ENCODE data around the gene TLK2.

Gene TLK2

GRCh38 chr17:62562656-62563055 is 84.0 kb downstream of the TLK2 start:
- no peaks in the 10 kb centered on the region for H4K20me1 ChIP-seq (ENCODE audit: insufficient read depth, low read length)
- H3K36me3 ChIP-seq (replicated peaks; ENCODE audit: low read depth, low read length): peaks cover 44% of the 10 kb centered on the region
- H3K4me1 ChIP-seq (ENCODE audit: low read length): peaks cover 20% of the 10 kb centered on the region
- TF ChIP-seq CTCF (IDR thresholded peaks at IDR 0.05; ENCODE audit: low read depth, low read length) (no peak), EZH2phosphoT487 (IDR thresholded peaks at IDR 0.05; ENCODE audit: low read depth) (no peak)
- H3K4me3 ChIP-seq (ENCODE audit: low read length): no peak overlapping the region
- no peaks in the 10 kb centered on the region for H3K79me2 ChIP-seq (ENCODE audit: low read length)
- no peaks in the 10 kb centered on the region for H3K27me3 ChIP-seq (ENCODE audit: low read depth, low read length)
- no peak overlapping the region for H3K4me2 ChIP-seq (ENCODE audit: low read length)
- H2AFZ ChIP-seq (ENCODE audit: low read depth, low read length): no peak overlapping the region
- H3K9ac ChIP-seq (ENCODE audit: low read length): no peak overlapping the region
- H3K9me3 ChIP-seq (ENCODE audit: insufficient read depth, low read length): no peaks in the 10 kb centered on the region
- no peak overlapping the region for H3K27ac ChIP-seq (ENCODE audit: low read length)

GRCh38 chr17:62565817-62566216 is 87.2 kb downstream of the TLK2 start:
- Histone ChIP-seq H3K27me3 (ENCODE audit: low read depth, low read length) (no peaks in the 10 kb centered on the region), H3K9me3 (ENCODE audit: insufficient read depth, low read length) (no peaks in the 10 kb centered on the region), H3K4me3 (ENCODE audit: low read length) (no peak overlapping the region), H4K20me1 (ENCODE audit: insufficient read depth, low read length) (no peaks in the 10 kb centered on the region), H3K9ac (ENCODE audit: low read length) (no peak overlapping the region), H2AFZ (ENCODE audit: low read depth, low read length) (no peak overlapping the region), H3K36me3 (replicated peaks; ENCODE audit: low read depth, low read length) (peaks cover 44% of the 10 kb centered on the region), H3K27ac (ENCODE audit: low read length) (no peak overlapping the region; the same call in 1 of the 2 replicates), H3K79me2 (ENCODE audit: low read length) (no peaks in the 10 kb centered on the region), H3K4me1 (ENCODE audit: low read length) (peaks cover 20% of the 10 kb centered on the region), H3K4me2 (ENCODE audit: low read length) (no peak overlapping the region)
- TF ChIP-seq EZH2phosphoT487 (IDR thresholded peaks at IDR 0.05; ENCODE audit: low read depth): no peak
- TF ChIP-seq CTCF (IDR thresholded peaks at IDR 0.05; ENCODE audit: low read depth, low read length): no peak

GRCh38 chr17:62566996-62567578 is 88.5 kb downstream of the TLK2 start:
- Histone ChIP-seq H3K4me2 (ENCODE audit: low read length) (no peak overlapping the region), H3K9me3 (ENCODE audit: insufficient read depth, low read length) (no peaks in the 10 kb centered on the region), H3K4me1 (ENCODE audit: low read length) (peaks cover 20% of the 10 kb centered on the region), H4K20me1 (ENCODE audit: insufficient read depth, low read length) (no peaks in the 10 kb centered on the region), H3K79me2 (ENCODE audit: low read length) (no peaks in the 10 kb centered on the region), H3K4me3 (ENCODE audit: low read length) (no peak overlapping the region), H2AFZ (ENCODE audit: low read depth, low read length) (no peak overlapping the region), H3K27me3 (ENCODE audit: low read depth, low read length) (no peaks in the 10 kb centered on the region), H3K36me3 (replicated peaks; ENCODE audit: low read depth, low read length) (peaks cover 39% of the 10 kb centered on the region), H3K27ac (ENCODE audit: low read length) (peak overlapping the region; percentile 6; the same call in 1 of the 2 replicates), H3K9ac (ENCODE audit: low read length) (no peak overlapping the region)
- TF ChIP-seq EZH2phosphoT487 (IDR thresholded peaks at IDR 0.05; ENCODE audit: low read depth): no peak
- TF ChIP-seq CTCF (IDR thresholded peaks at IDR 0.05; ENCODE audit: low read depth, low read length): no peak

- Histone ChIP-seq H3K27ac (ENCODE audit: low read length) (no peak overlapping the region), H3K4me1 (ENCODE audit: low read length) (peaks cover 1% of the 10 kb centered on the region; the same call in 1 of the 2 replicates), H3K4me3 (ENCODE audit: low read length) (no peak overlapping the region), H3K79me2 (ENCODE audit: low read length) (no peaks in the 10 kb centered on the region), H3K4me2 (ENCODE audit: low read length) (no peak overlapping the region), H3K9me3 (ENCODE audit: insufficient read depth, low read length) (no peaks in the 10 kb centered on the region), H3K36me3 (replicated peaks; ENCODE audit: low read depth, low read length) (peaks cover 23% of the 10 kb centered on the region), H4K20me1 (ENCODE audit: insufficient read depth, low read length) (no peaks in the 10 kb centered on the region), H3K27me3 (ENCODE audit: low read depth, low read length) (no peaks in the 10 kb centered on the region), H3K9ac (ENCODE audit: low read length) (no peak overlapping the region), H2AFZ (ENCODE audit: low read depth, low read length) (no peak overlapping the region)
- TF ChIP-seq CTCF (IDR thresholded peaks at IDR 0.05; ENCODE audit: low read depth, low read length) (no peak), EZH2phosphoT487 (IDR thresholded peaks at IDR 0.05; ENCODE audit: low read depth) (no peak)
Observed at GRCh38 chr17:62572488-62572887, 93.9 kb downstream of the TLK2 start.
